PC-3 (cell line): ENCODE measurements around the gene TBC1D30. TPM values are rescaled to one million over a fixed set of nuclear protein-coding genes. Genes with fewer than 3 reads are reported as not detected.

ENCODE experiments used
- ATAC-seq: fragments of 200-7000 bp; cut with Tn5 transposase; 2 replicates; pipeline ENCODE4 v1.9.1; 2020; ENCODE audit warnings: mild to moderate bottlenecking, moderate library complexity
- BruUV-seq: library from RNA; stranded (reverse); fragments of 400-500 nt; replicated peaks from 2 replicates; lab custom pipeline; 2021; lab: Mats Ljungman, UMichigan
- CTCF ChIA-PET: fragments of 300-600 bp; sonication (Branson Sonifier 250); formaldehyde crosslinking; loops from one replicate; lab custom pipeline; 2022; ENCODE audit warnings: antibody characterized with exemption; lab: Charles Lee
- POLR2A ChIA-PET: fragments of 300-600 bp; sonication (Branson Sonifier 250); formaldehyde crosslinking; loops from one replicate; lab custom pipeline; 2022; ENCODE audit warnings: antibody characterized with exemption; ENCODE audit not compliant: unreplicated experiment; lab: Charles Lee
- DNase-seq: peaks from one replicate; pipeline ENCODE4 v3.0.0-alpha.2; 2015
- H2AFZ ChIP-seq: fragments of 300-600 bp; sonication (generic); 2 replicates; pipeline ENCODE4 v1.6.0; 2016; ENCODE audit warnings: antibody characterized with exemption, low read length
- H3F3A ChIP-seq: fragments of 300-600 bp; sonication (generic); one replicate; pipeline ENCODE4 v1.6.0; 2017; ENCODE audit warnings: antibody characterized with exemption, low read length, control low read depth, mild to moderate bottlenecking; ENCODE audit not compliant: unreplicated experiment
- H3K27ac ChIP-seq: fragments of 300-600 bp; sonication (generic); 2 replicates; pipeline ENCODE4 v1.5.1; 2016; ENCODE audit warnings: mild to moderate bottlenecking, low read length
- H3K27me3 ChIP-seq: fragments of 300-600 bp; sonication (generic); 2 replicates; pipeline ENCODE4 v1.6.1; 2016; ENCODE audit warnings: low read length, mixed read lengths
- H3K36me3 ChIP-seq: fragments of 300-600 bp; sonication (generic); 2 replicates; pipeline ENCODE4 v1.6.1; 2016; ENCODE audit warnings: low read depth, mixed run types, low read length, mixed read lengths
- H3K4me1 ChIP-seq: fragments of 300-600 bp; sonication (generic); 2 replicates; pipeline ENCODE4 v1.5.1; 2016; ENCODE audit warnings: low read length; ENCODE audit not compliant: insufficient read depth
- H3K4me2 ChIP-seq: fragments of 300-600 bp; sonication (generic); 2 replicates; pipeline ENCODE4 v1.6.0; 2016; ENCODE audit warnings: low read length
- H3K4me3 ChIP-seq: fragments of 300-600 bp; sonication (generic); 2 replicates; pipeline ENCODE4 v1.5.1; 2016; ENCODE audit warnings: mild to moderate bottlenecking, low read length, mixed read lengths
- H3K79me2 ChIP-seq: fragments of 300-600 bp; sonication (generic); 2 replicates; pipeline ENCODE4 v1.6.1; 2017; ENCODE audit warnings: low read length, mixed read lengths
- H3K9ac ChIP-seq: fragments of 300-600 bp; sonication (generic); 2 replicates; pipeline ENCODE4 v1.6.0; 2016; ENCODE audit warnings: mild to moderate bottlenecking, low read length
- H3K9me2 ChIP-seq: fragments of 300-600 bp; sonication (generic); replicated peaks from 2 replicates; pipeline ENCODE4 v1.6.1; 2016; ENCODE audit warnings: mixed run types, low read length, mixed read lengths
- H3K9me3 ChIP-seq: fragments of 300-600 bp; sonication (generic); 2 replicates; pipeline ENCODE4 v1.6.1; 2016; ENCODE audit warnings: low read length, mixed read lengths
- H4K20me1 ChIP-seq: fragments of 300-600 bp; sonication (generic); 2 replicates; pipeline ENCODE4 v1.6.1; 2016; ENCODE audit warnings: low read length, mixed read lengths
- EZH2 ChIP-seq: fragments of 300-600 bp; sonication (generic); IDR thresholded peaks from one replicate; pipeline ENCODE4 v1.6.1; 2017; ENCODE audit warnings: antibody characterized with exemption, mild to moderate bottlenecking, low read length; ENCODE audit not compliant: unreplicated experiment
- EZH2phosphoT487 ChIP-seq: fragments of 300-600 bp; sonication (generic); IDR thresholded peaks from 2 replicates; pipeline ENCODE4 v1.6.1; 2018; ENCODE audit warnings: mild to moderate bottlenecking, antibody characterized with exemption, low read length, borderline replicate concordance
- intact Hi-C: fragments of 100-400 bp; cut with micrococcal nuclease; formaldehyde crosslinking; loops from 2 replicates; pipeline ENCODE4 v1.9.0; 2023
- total RNA-seq: library from RNA; depleted of rRNA; stranded (reverse); fragments of >200 nt; gene quantifications from 2 replicates; pipeline ENCODE4 v1.2.3, GENCODE V29; 2014
- TF ChIP-seq, protein P1 (sequence below): fragments of 300-600 bp; sonication (generic); conservative IDR thresholded peaks from 2 replicates; pipeline ENCODE4 v1.5.1; 2017; ENCODE audit warnings: antibody characterized with exemption, low read depth, mild to moderate bottlenecking, low read length

Gene TBC1D30
- total RNA-seq, 1 experiment from 2014 or later, result 16.8 TPM

DNA sequence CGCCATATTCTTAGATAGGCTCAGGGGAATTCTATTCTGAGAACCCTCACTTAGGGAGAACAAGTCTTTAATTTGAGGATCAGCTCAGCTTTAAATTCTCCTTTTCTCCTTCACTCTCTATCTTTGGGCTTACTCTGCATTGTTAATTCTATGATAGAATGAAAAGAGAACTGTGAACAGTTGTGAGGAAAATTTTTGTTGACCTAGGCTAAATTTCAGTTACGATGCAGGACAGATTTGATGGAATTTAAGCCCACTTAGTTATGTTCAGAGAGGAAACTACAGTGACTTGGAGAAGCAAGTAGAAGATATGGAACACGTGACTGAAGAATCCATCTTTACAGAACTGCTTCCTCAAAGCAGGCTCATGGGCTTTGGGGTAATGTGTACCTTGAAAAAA is 82.7 kb downstream of the TBC1D30 start:
- Histone ChIP-seq H3F3A (peaks cover 4% of the 10 kb centered on the region), H3K9ac (no peak overlapping the region), H3K36me3 (no peaks in the 10 kb centered on the region), H3K27ac (no peak overlapping the region), H3K79me2 (no peaks in the 10 kb centered on the region), H2AFZ (no peak overlapping the region), H3K4me1 (peaks cover 18% of the 10 kb centered on the region), H3K9me2 (no peaks in the 10 kb centered on the region), H3K4me3 (no peak overlapping the region), H3K9me3 (no peaks in the 10 kb centered on the region), H4K20me1 (no peaks in the 10 kb centered on the region), H3K4me2 (no peak overlapping the region), H3K27me3 (no peaks in the 10 kb centered on the region)
- BruUV-seq, result no TSS peak
- DNase-seq, result no peak
- TF ChIP-seq, protein P1, sequence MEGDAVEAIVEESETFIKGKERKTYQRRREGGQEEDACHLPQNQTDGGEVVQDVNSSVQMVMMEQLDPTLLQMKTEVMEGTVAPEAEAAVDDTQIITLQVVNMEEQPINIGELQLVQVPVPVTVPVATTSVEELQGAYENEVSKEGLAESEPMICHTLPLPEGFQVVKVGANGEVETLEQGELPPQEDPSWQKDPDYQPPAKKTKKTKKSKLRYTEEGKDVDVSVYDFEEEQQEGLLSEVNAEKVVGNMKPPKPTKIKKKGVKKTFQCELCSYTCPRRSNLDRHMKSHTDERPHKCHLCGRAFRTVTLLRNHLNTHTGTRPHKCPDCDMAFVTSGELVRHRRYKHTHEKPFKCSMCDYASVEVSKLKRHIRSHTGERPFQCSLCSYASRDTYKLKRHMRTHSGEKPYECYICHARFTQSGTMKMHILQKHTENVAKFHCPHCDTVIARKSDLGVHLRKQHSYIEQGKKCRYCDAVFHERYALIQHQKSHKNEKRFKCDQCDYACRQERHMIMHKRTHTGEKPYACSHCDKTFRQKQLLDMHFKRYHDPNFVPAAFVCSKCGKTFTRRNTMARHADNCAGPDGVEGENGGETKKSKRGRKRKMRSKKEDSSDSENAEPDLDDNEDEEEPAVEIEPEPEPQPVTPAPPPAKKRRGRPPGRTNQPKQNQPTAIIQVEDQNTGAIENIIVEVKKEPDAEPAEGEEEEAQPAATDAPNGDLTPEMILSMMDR, result no peak
- TF ChIP-seq EZH2 (no peak), EZH2phosphoT487 (no peak)
- intact Hi-C loops, result no loop called here
- no peak for ATAC-seq
- ChIA-PET CTCF (no interaction called here), POLR2A (no interaction called here)

DNA sequence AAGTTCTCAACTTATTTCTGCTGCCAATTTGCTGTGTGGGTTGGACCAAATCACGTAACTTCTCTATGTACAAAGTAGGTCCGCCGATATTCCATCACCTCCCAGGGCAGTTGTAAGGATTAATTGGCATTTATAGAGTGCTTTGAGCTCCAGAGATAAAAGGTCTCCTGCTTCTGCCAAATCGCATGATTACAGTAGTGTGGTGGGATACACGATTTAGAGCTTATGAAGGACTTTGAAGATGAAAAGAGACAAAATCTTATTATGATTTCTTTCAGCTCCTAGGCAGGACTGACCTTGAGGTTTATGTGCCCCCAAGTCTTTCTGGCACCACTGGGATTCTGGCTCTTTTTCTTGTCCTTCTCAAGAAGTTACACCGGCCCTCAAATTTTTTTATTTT is 84.7 kb downstream of the TBC1D30 start:
- ATAC-seq (no peak), DNase-seq (no peak)
- intact Hi-C loops, result no loop called here
- POLR2A ChIA-PET, result no interaction called here
- no peak overlapping the region for H2AFZ ChIP-seq
- H3K4me2 ChIP-seq, result no peak overlapping the region
- no peak overlapping the region for H3K27ac ChIP-seq
- no TSS peak for BruUV-seq
- H3K4me1 ChIP-seq, result peaks cover 17% of the 10 kb centered on the region
- no peaks in the 10 kb centered on the region for H3K9me3 ChIP-seq
- H3F3A ChIP-seq, result no peaks in the 10 kb centered on the region
- no peaks in the 10 kb centered on the region for H3K9me2 ChIP-seq
- H3K27me3 ChIP-seq, result no peaks in the 10 kb centered on the region
- no peak overlapping the region for H3K4me3 ChIP-seq
- no peak for TF ChIP-seq EZH2phosphoT487
- TF ChIP-seq EZH2, result no peak
- TF ChIP-seq, protein P1, result no peak
- no peak overlapping the region for H3K9ac ChIP-seq
- no peaks in the 10 kb centered on the region for H4K20me1 ChIP-seq
- no peaks in the 10 kb centered on the region for H3K36me3 ChIP-seq
- CTCF ChIA-PET, result interaction anchor here (0.7 kb wide), 1 partner anchor 107 kb away, joined by 3 read pairs; no protein-coding TSS in a partner anchor
- H3K79me2 ChIP-seq, result no peaks in the 10 kb centered on the region

DNA sequence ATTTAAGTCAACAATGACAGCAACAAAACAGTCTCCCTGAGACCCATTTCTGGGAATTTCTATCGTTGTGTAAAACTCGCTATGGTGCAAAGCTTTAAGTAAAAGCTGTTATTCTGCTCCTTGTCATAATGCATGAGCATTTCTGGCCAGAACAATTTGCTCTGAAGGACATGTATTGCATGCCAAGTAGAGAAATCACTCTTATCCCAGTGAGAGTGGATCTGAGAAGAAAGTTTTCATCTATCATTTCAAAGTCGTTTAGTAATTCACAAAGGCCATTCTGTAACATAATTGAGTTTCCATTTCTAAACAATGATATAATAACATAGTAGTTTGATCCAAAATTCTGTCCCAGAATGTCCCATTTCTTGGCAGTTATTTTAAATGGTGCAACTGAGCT is 86.6 kb downstream of the TBC1D30 start:
- CTCF ChIA-PET, result no interaction called here
- H3K9me2 ChIP-seq, result no peaks in the 10 kb centered on the region
- no peaks in the 10 kb centered on the region for H3K79me2 ChIP-seq
- no peak overlapping the region for H3K9ac ChIP-seq
- H4K20me1 ChIP-seq, result no peaks in the 10 kb centered on the region
- H3K4me3 ChIP-seq, result no peak overlapping the region
- DNase-seq (no peak), ATAC-seq (no peak)
- POLR2A ChIA-PET, result no interaction called here
- no peak overlapping the region for H2AFZ ChIP-seq
- H3F3A ChIP-seq, result no peaks in the 10 kb centered on the region
- peaks cover 21% of the 10 kb centered on the region for H3K4me1 ChIP-seq
- H3K36me3 ChIP-seq, result no peaks in the 10 kb centered on the region
- H3K9me3 ChIP-seq, result no peaks in the 10 kb centered on the region
- H3K4me2 ChIP-seq, result no peak overlapping the region
- TF ChIP-seq, protein P1, result no peak
- TF ChIP-seq EZH2phosphoT487, result no peak
- no peak for TF ChIP-seq EZH2
- no peak overlapping the region for H3K27ac ChIP-seq
- BruUV-seq, result no TSS peak
- no peaks in the 10 kb centered on the region for H3K27me3 ChIP-seq
- intact Hi-C loops, result no loop called here
